SK-N-MC (cell line): ENCODE measurements around the gene STEAP2.

Source experiments
- DNase-seq: peaks from one replicate; pipeline ENCODE4 v3.0.0-alpha.2; 2011; ENCODE audit warnings: low read depth, low spot score
- H3K27ac ChIP-seq: fragments of 200-600 bp; sonication (generic); 2 replicates; pipeline ENCODE4 v1.5.1; 2016; ENCODE audit warnings: mixed run types
- H3K36me3 ChIP-seq: fragments of 200-600 bp; sonication (generic); 2 replicates; pipeline ENCODE4 v1.6.1; 2017; ENCODE audit warnings: antibody characterized with exemption, low read length, mixed read lengths; ENCODE audit not compliant: insufficient read depth
- H3K4me3 ChIP-seq: fragments of 200-600 bp; sonication (generic); 2 replicates; pipeline ENCODE4 v1.5.1; 2016
- H3K9ac ChIP-seq: fragments of 200-600 bp; sonication (generic); 2 replicates; pipeline ENCODE4 v1.8.0; 2017; ENCODE audit warnings: mixed run types, mixed read lengths; ENCODE audit not compliant: insufficient read length
- H3K9me3 ChIP-seq: fragments of 200-600 bp; sonication (generic); 2 replicates; pipeline ENCODE4 v1.6.1; 2017; ENCODE audit warnings: low read depth, mild to moderate bottlenecking, antibody characterized with exemption, low read length, moderate library complexity, mixed read lengths
- EZH2 ChIP-seq: fragments of 200-600 bp; sonication (generic); IDR thresholded peaks from one replicate; pipeline ENCODE4 v1.6.1; 2017; ENCODE audit warnings: antibody characterized with exemption
- FOXP2 ChIP-seq: optimal IDR thresholded peaks from 2 replicates; pipeline ENCODE3; 2011; ENCODE audit warnings: mild to moderate bottlenecking, moderate library complexity; ENCODE audit not compliant: insufficient read depth; ENCODE audit errors: extremely low read length, control extremely low read depth
- POLR2AphosphoS5 ChIP-seq: IDR thresholded peaks from 2 replicates; pipeline ENCODE4 v1.6.1; 2012; ENCODE audit warnings: mild to moderate bottlenecking, low read depth, low read length, borderline replicate concordance

The STEAP2 gene

DNA sequence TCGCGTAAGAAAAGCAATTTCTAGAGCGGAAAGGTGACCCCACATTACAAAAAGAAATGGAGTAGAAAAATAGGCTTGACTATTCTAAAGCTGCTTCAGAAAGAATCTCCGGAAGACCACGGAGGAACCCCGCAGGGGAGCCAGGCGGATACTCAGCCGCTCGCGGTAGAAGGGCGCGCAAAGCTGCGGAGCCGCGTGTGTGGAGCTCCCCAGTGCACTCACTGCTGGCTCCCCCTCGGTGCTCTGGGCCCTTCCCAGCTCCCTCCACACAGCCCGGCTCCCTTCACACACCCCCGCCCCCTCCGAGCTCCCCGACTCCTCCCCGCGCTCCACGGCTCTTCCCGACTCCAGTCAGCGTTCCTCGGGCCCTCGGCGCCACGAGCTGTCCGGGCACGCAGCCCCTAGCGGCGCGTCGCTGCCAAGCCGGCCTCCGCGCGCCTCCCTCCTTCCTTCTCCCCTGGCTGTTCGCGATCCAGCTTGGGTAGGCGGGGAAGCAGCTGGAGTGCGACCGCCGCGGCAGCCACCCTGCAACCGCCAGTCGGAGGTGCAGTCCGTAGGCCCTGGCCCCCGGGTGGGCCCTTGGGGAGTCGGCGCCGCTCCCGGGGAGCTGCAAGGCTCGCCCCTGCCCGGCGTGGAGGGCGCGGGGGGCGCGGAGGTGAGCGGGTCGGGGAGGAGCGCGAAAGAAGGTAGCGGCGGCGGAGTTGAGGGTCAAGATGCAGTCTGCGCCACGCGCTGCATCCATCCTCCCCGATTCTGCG, at the start of gene STEAP2:
Gene STEAP2 (plus strand): TSS at position 350 of the 758 bp plus-strand sequence. CDS start 13,343 bp downstream, outside the sequence.
- Histone ChIP-seq H3K9ac (peak within 1 kb of the TSS; percentile 100), H3K4me3 (peak within 1 kb of the TSS; percentile 93)

DNA sequence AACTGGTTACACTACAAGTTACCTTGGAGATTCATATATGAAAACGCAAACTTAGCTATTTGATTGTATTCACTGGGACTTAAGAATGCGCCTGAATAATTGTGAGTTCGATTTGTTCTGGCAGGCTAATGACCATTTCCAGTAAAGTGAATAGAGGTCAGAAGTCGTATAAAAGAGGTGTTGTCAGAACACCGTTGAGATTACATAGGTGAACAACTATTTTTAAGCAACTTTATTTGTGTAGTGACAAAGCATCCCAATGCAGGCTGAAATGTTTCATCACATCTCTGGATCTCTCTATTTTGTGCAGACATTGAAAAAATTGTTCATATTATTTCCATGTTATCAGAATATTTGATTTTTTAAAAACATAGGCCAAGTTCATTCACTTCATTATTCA, 48.0 kb upstream of the STEAP2 start:
- DNase-seq = no peak
- Histone ChIP-seq H3K9ac (no peak overlapping the region), H3K36me3 (peaks cover 67% of the 10 kb centered on the region), H3K4me3 (no peak overlapping the region), H3K9me3 (no peaks in the 10 kb centered on the region), H3K27ac (no peak overlapping the region)
- TF ChIP-seq EZH2 (no peak), FOXP2 (no peak), POLR2AphosphoS5 (no peak)

More for the DNA sequence above, at the start of gene STEAP2:
- Histone ChIP-seq H3K36me3 (peaks cover 29% of the 10 kb centered on the region), H3K9me3 (no peaks in the 10 kb centered on the region; the same call in 1 of the 2 replicates), H3K27ac (peak within 1 kb of the TSS; percentile 98)
- no peak for DNase-seq
- TF ChIP-seq POLR2AphosphoS5 (peak; percentile 91), EZH2 (no peak)

DNA sequence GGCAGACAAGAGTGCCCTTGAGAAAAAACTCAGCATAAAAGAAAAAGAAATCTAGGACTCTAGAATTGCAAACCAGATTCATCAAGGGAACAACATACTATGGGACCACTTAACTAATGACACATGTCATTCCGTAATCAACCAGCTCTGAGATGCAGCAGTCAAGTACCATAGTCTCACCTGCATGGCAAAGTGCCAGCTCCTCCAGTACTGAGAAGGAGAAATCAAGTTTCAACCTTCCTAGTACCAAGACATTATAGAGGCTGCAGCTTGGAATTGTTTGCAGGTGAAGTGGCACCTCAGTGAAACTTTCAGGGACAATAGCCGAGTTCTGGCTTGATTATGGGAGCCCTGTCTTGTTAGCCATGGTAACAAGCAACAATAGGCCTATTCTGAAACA, 45.8 kb upstream of the STEAP2 start:
- no peak overlapping the region for H3K9ac ChIP-seq
- H3K4me3 ChIP-seq = no peak overlapping the region
- no peaks in the 10 kb centered on the region for H3K9me3 ChIP-seq
- TF ChIP-seq EZH2 (no peak), POLR2AphosphoS5 (peak; percentile 78)
- DNase-seq = no peak
- no peak overlapping the region for H3K27ac ChIP-seq
- peaks cover 49% of the 10 kb centered on the region for H3K36me3 ChIP-seq

DNA sequence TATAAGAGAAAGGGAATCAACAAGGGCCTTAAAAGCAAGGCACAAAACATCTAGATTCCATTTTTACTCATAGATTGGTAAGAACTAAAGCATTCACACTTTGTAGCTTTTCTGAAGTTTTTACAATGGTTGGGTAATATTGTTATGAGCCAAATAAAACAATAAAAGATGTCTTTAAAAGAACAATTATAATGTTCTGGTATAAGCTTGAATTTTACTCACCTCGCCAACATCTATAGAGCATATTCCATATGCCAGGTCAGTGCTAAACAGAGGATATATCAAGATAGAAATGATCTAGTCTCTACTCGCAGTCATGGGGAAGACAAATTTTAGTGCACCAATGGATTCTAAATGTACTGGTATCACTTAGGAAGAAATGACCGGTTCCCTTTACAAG, 45.4 kb upstream of the STEAP2 start:
- Histone ChIP-seq H3K36me3 (peaks cover 49% of the 10 kb centered on the region), H3K9me3 (no peaks in the 10 kb centered on the region), H3K9ac (no peak overlapping the region), H3K4me3 (no peak overlapping the region), H3K27ac (no peak overlapping the region)
- DNase-seq = no peak
- no peak for TF ChIP-seq EZH2
- no peak for TF ChIP-seq FOXP2
- TF ChIP-seq POLR2AphosphoS5 = no peak

DNA sequence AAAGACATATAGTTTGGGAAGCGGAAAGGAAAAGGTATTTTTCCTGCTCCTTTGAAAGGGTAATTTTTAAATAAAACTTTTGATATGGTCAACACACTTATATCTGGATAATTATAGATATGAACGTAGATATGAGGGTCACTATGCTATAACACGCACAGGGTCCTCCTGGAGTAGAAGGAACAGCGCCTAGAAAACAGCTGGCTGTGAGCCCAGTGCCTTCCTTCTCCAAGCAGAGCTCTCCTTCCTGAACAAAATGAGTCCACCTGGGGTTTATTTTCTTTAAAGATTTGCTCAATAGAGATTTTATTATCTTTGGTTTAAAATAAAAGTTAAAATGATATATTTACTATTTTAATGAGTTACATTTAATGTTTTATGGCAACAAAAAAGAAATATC, 44.2 kb upstream of the STEAP2 start:
- no peaks in the 10 kb centered on the region for H3K9me3 ChIP-seq
- H3K27ac ChIP-seq = peak overlapping the region; percentile 55; the same call in 1 of the 2 replicates
- H3K36me3 ChIP-seq = peaks cover 39% of the 10 kb centered on the region
- TF ChIP-seq FOXP2 (no peak), POLR2AphosphoS5 (no peak), EZH2 (no peak)
- DNase-seq = no peak
- H3K9ac ChIP-seq = no peak overlapping the region
- H3K4me3 ChIP-seq = no peak overlapping the region

DNA sequence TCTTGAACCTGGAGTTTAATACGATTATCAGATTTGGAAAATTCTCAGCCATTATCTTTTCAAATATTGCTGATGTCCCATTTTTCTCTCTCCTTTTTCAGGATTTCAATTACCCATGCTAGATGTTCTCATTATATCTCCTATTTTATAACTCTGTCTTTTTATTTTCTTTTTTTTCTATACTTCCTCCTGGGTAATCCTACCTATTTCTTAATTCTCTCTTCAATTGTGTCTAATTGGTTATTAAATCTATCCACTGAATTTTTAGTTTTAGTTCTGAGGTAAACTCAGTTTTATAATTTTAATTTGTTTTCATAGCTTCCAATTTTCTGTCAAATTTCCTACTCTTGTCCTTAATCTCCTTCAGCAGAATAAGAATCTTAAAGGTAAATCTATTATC, 41.6 kb upstream of the STEAP2 start:
- H3K27ac ChIP-seq = no peak overlapping the region
- no peak overlapping the region for H3K9ac ChIP-seq
- H3K9me3 ChIP-seq = no peaks in the 10 kb centered on the region
- no peak overlapping the region for H3K4me3 ChIP-seq
- TF ChIP-seq EZH2 (no peak), POLR2AphosphoS5 (no peak), FOXP2 (no peak)
- no peak for DNase-seq
- H3K36me3 ChIP-seq = peaks cover 14% of the 10 kb centered on the region

DNA sequence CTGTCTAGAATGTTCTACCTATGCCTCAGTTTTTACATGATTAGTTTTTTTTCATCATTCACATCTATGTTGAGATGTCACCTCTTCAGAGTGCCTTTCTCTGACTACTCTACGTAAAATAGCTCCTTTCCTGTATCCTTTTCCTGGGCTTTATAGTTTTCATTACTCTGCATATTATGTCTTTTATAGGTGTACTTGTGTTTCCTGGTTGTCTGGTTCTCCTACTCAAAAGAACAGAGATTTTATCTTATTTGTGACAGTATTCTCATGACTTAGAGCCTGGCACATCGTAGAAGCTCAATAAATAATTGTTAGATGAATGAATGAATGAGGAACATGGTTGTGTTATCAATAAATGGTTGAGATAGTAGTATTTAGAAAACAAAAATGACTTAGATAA, 39.4 kb upstream of the STEAP2 start:
- peaks cover 4% of the 10 kb centered on the region for H3K36me3 ChIP-seq
- H3K27ac ChIP-seq = no peak overlapping the region
- DNase-seq = no peak
- no peaks in the 10 kb centered on the region for H3K9me3 ChIP-seq
- no peak for TF ChIP-seq FOXP2
- no peak for TF ChIP-seq POLR2AphosphoS5
- TF ChIP-seq EZH2 = no peak
- H3K9ac ChIP-seq = no peak overlapping the region
- no peak overlapping the region for H3K4me3 ChIP-seq

DNA sequence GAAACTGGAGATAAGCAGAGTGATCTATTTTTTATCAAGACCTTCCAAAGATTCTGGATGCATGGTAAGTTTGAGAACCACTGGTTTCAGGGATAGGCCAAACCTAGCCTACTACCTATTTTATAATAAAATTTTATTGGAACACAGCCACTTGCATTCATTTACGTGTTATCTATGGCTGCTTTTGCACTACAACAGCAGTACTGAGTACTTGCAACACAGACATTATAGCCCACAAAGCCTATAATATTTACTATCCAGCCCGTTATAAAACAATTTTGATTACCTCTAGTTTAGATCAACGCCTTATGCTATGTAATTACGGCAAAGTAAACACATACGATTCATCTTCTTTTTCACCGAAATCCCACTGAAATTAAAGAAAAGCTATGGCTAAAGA, 38.9 kb upstream of the STEAP2 start:
- Histone ChIP-seq H3K27ac (no peak overlapping the region), H3K9ac (no peak overlapping the region), H3K36me3 (peaks cover 4% of the 10 kb centered on the region), H3K4me3 (no peak overlapping the region), H3K9me3 (no peaks in the 10 kb centered on the region)
- no peak for DNase-seq
- no peak for TF ChIP-seq EZH2
- no peak for TF ChIP-seq POLR2AphosphoS5
- no peak for TF ChIP-seq FOXP2
